SK-N-DZ (cell line): Measurements from ENCODE around the gene AFF2. TPM values are rescaled to one million over a fixed set of nuclear protein-coding genes. Genes with fewer than 3 reads are reported as not detected.

Source experiments
- DNase-seq: peaks from one replicate; pipeline ENCODE4 v3.0.0-alpha.2; 2015; ENCODE audit warnings: low spot score
- polyA plus RNA-seq, 2 experiments: library from polyadenylated mRNA; depleted of rRNA; stranded (reverse); fragments of >200 nt; gene quantifications; 2 replicates each; pipeline ENCODE4 v1.2.3, GENCODE V29; 2014

AFF2 gene
- polyA plus RNA-seq (2014; cell fraction: cytosol; rRNA removed): 0.34 and 0.66 TPM in 2 replicates
- 0.27 and 0.61 TPM in 2 replicates for polyA plus RNA-seq (2014; cell fraction: nucleus; rRNA removed)

DNA sequence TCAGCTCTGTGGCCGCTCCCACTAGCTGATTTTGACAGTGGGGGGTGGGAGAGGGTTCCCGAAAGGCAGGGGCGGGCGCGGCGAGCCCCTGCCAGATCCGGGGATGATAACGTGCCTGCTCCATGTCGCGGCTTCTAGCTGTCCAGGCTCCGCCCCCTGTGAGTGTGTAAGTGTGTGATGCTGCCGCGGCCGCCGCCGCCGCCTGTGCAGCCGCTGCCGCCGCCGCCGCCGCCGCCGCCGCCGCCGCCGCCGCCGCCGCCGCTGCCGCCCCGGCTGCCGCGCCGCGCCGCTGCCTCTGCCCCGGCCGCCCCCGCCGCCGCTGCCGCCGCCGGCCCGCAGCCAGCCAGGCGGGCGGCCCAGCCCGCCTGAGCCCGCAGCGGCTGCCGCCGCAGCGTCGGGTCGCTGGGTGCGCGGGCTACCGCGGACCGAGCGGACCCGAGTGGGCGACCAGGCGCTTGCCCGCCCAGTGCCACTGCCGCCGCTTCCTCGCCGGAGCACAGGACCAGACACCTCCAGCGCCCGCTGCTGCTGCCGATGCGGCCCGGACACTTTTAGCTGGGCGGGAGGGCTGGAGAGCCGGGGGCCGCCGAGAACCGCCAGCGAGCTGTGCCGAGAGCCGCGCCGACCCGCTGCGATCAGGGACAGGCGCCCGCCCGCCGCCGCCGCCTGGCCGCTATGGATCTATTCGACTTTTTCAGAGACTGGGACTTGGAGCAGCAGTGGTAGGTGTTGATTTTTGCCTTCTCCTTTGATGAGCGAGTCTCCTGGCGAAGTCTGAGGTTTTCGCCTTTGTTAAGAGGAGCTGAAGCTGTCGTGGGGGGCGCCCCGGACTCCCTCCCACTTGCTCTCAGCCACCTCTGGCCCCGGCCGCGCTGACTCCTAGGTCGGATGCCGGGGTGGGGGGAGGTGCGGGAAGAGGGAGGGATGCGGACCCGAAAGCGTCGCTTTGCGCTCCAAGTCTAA, at the start of gene AFF2:
AFF2 (plus strand) TSS at position 195 of the 963 bp plus-strand sequence; CDS start at position 676, 481 bp downstream.
- peak; percentile 42 for DNase-seq

GRCh38 chrX:148457279-148457678, 43.1 kb upstream of the AFF2 start:
- no peak for DNase-seq

GRCh38 chrX:148459343-148459742, 41.1 kb upstream of the AFF2 start:
- DNase-seq: no peak

- no peak for DNase-seq
These were observed 34.1 kb upstream of the AFF2 start for GRCh38 chrX:148466292-148466691.

DNA sequence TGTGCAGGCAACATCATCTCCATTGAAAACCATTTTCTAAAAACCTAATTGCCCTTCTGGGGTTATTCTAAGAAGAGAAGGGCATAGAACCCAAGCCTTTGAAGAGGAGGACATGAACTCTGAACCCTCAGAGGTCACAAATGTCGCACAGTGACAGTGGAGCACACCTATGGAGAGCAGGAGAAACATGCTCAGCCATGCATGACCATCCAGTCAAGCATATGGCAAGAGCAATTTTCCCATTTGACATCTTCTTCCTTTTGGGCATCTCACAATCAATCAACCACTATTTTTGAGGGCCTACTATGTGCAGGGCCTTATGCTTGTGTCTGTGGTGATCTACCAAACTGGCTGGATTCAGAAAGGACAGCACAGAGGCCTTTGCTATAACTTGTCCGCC, 30.1 kb upstream of the AFF2 start:
- DNase-seq: no peak

DNA sequence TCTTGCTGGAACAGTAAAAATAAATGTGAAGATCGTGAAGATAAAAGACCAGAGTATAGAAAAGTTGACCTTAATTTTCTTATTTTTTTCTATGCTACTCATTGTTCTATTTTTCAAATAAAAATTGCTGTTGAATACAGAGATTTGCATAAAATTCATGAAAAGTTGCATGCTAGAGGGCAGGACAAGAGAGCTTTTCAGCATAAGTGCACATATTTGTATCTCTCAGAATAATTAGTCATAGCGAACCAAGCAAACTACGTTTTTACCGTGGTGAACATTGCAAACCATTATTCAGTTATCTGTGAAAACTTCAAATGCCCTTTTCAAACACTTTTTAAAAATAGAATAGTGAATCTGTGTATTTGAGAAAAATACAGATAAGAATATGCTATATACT, 26.4 kb upstream of the AFF2 start:
- no peak for DNase-seq

DNA sequence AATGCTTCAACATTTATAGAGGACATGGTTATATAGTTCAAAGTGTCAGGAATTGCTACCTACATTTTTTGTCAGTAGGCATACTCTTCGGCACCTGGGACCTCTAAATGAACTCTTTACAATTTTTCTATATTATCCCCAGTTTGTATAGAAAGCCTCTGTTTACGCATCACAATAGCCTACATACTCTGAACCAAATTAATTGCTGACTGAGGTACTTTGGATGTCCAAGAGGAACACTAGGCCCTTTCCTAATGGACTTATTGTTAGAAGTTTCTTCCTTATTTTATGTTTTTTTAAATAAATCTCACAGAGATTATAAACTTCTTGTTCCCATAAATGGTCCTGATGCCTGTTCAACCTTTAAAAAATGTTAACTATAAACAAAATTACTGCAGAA, 8.4 kb upstream of the AFF2 start:
- DNase-seq: no peak

- DNase-seq: no peak
These were observed 5.2 kb upstream of the AFF2 start for GRCh38 chrX:148495176-148495575.

- DNase-seq: no peak
These were observed 2.4 kb upstream of the AFF2 start for GRCh38 chrX:148498067-148498466.

GRCh38 chrX:148499638-148500422, 587 bp upstream of the AFF2 start:
- DNase-seq: no peak

DNA sequence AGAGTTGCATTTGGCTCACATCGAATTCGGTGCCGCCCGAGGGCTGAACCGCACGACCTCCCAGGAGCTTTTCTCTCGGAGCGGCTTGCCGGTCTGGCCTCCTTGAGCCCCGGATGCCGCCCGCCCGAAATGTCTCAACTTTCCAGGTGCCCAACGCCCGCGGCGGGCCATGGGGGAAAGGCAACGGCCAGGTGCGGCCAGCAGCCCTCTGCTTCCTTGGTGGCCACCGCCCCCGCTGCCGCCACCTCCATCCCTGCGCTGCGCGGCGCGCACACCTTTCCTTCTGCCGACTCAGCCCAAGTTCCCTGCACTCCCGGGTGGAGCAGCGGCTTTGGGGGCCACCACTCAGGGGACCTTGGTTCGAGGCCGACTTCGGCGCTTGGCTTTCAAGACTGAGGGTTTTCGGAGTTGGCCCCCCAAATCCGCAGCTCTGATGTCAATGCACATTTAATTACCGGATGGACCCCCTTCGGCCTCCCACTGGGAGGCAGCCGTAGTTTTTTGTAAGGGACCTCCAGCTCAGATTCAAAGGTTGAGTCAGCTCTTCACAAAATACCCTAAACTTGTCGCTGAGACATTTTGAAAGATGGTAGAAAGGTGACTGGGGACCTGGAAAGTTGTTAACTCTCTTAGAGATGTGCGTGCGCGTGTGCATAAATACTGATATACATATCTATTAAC, 1.1 kb downstream of the AFF2 start:
- no peak for DNase-seq

GRCh38 chrX:148504506-148504905, 4.1 kb downstream of the AFF2 start:
- DNase-seq: no peak

DNA sequence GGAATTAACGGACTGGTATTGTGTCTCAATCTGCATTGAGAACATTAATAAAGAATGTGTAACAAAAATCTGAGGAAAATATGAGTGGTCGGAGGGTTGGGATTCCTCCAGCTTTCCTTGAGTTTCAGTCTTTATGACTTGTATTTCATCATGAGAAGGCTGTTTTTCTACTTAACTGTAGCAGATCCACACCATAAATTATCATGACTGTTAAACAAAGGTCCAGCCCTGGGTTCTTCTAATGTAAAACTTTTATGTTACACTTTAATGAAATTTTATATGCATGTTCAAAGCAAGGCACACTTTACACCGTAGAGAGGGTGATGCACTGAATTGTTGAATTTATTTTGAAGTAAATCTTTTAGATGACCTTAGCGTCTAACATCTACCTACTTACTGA, 7.0 kb downstream of the AFF2 start:
- DNase-seq: no peak

DNA sequence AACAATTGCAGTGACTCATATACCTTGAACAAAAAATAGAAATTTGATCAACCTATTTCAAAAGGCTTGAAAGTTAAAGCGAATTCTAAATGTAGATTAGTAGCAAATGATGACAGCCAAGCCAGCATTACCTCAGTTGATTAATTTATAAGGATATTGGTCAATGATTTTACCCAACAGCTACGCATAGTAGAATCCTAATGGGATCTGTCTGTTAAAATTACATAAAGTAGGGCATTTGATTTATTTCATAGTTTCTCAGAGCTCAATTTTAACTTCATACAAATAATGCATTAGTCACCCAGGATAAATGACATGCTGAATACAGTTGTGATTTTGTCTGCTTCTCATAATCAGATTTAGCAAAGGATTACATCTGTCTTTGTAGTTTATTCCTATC, 12.0 kb downstream of the AFF2 start:
- DNase-seq: no peak

GRCh38 chrX:148513661-148514060, 13.2 kb downstream of the AFF2 start:
- no peak for DNase-seq

GRCh38 chrX:148517176-148517575, 16.8 kb downstream of the AFF2 start:
- no peak for DNase-seq

- DNase-seq: no peak
These were observed 21.6 kb downstream of the AFF2 start for GRCh38 chrX:148522006-148522405.

DNA sequence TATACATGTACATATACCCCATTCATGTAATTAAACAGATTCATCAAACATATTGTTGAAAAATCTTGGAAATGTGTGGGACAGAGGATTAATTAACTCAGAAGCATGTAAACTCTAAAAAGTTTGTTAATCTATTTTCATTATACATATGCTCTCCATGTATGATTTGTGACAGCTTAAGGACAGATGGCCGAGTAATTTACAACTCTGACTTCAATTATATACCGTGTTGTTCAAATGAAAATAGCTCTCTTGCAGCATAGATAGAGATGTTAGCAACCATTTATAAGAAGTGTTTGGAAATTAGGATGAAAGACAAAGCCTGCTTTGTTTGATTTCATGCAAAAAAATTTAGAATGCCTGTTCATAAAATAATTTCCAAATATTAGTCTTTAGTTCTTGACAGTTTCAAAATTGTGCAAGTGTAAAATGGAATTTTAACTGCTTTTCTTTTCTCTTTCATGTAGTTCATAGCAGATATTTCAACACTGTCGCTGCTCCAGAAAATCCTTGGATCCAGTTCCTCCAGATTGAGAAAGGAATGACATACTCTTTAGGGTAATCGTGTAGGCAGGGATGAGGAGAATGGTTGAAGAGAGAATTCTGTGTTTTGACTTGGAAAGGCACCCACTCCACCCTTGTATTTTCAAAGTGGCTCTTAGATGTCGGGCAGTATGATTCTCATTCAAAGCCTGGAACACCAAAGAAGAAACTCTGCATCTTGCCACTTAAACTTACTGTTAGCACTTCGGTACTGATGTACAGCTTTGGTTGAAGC, 23.1 kb downstream of the AFF2 start:
- DNase-seq: no peak

DNA sequence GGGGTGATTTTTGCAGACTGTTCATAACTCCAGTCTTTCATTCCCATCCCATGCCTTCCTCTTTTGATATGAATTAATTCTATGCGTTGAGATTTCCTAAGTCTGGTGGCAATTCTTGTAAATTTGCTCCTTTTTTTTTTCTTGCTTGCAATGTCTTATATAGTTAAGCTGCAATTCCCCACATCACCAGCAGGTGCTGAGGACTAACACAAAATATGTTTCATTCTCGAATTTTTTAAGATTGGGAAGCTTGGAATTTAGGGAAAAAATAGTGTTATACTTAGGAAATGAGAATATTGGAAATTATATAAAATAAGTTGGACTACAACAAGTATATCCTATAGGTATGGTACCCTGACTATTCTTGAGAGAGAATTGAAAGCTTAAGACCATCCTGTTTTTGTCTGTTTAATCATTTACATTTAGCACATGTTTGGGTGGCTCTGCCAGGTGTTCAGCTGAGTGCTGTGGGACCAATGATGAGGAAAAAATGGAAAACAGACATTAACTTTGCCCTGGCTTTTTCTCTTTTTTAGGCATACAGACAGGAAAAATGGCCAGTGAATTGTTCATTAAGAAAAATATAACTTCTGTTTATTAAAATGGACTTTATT, 30.2 kb downstream of the AFF2 start:
- peak; percentile 19 for DNase-seq

DNA sequence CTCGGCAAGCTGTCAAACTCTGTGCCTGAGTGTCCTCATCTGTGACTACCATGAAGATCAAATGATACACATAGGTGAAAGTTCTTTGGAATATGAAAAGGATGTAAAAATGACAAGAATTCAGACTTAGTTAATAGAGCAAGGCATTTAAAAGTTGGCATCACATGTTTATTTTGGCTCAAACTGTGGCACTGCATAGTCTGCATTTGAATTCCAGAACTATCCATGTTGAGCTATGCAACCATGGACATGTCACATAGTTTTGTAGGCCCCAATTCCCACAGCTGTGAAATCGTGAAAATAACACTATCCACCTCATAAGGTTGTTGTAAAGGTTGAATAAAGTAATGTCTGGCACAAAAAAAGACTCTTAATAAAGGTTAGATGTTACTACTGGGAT, 33.9 kb downstream of the AFF2 start:
- DNase-seq: no peak

DNA sequence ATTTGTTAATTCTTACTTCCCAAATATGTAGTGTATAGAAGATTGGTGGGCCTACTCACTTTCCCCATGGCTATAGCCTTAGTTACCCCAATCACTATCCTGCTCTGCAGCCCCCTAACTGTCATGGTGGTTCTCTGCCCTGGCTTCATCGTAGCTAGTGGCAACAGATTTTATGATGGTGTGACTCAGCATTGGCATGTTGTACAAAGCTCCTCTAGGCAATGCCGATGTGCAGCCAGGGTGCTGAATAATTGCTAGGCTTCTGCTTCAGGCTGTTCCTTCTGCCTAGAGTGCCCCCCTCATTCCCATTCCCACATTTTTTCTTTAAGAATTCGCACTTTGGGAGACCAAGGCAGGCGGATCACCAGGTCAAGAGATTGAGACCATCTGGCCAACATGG, 35.2 kb downstream of the AFF2 start:
- DNase-seq: no peak
